Keratinocyte (primary cell): ENCODE measurements around the gene INSIG1. TPM values are rescaled to one million over a fixed set of nuclear protein-coding genes. Genes with fewer than 3 reads are reported as not detected.

ENCODE experiments used
- DNase-seq: peaks from one replicate; pipeline ENCODE4 v3.0.0-alpha.2; 2011; ENCODE audit warnings: low read depth, missing footprints, low spot score
- FAIRE-seq: peaks from 2 replicates; lab custom pipeline; 2011; peaks lifted over from hg19 to GRCh38; lab: Jason Lieb, UNC
- H2AFZ ChIP-seq: 2 replicates; pipeline ENCODE4 v1.6.0; 2012; ENCODE audit warnings: low read length, control low read depth, inconsistent platforms; ENCODE audit not compliant: control insufficient read depth
- H3K27ac ChIP-seq: 2 replicates; pipeline ENCODE4 v1.5.1; 2011; ENCODE audit warnings: low read length; ENCODE audit not compliant: control insufficient read depth, insufficient read depth
- H3K27me3 ChIP-seq: 3 replicates; pipeline ENCODE4 v1.6.0; 2011; ENCODE audit warnings: low read length; ENCODE audit not compliant: control insufficient read depth, insufficient read depth; ENCODE audit errors: extremely low read depth
- H3K36me3 ChIP-seq, 2 experiments: 2 replicates in 1 of 2; 3 replicates in 1 of 2; pipeline ENCODE4 v1.5.1; 2011; ENCODE audit warnings: low read length in 2 of 2, mild to moderate bottlenecking in 1 of 2; ENCODE audit not compliant: control insufficient read depth in 2 of 2, insufficient read depth in 2 of 2; ENCODE audit errors: extremely low read depth in 1 of 2
- H3K4me1 ChIP-seq: 3 replicates; pipeline ENCODE4 v1.5.1; 2011; ENCODE audit warnings: low read length; ENCODE audit not compliant: control insufficient read depth, insufficient read depth; ENCODE audit errors: extremely low read depth
- H3K4me2 ChIP-seq: 3 replicates; pipeline ENCODE4 v1.6.0; 2011; ENCODE audit warnings: low read depth, low read length; ENCODE audit not compliant: control insufficient read depth, insufficient read depth; ENCODE audit errors: extremely low read depth
- H3K4me3 ChIP-seq, 3 experiments: fragments of 200-600 bp in 1 of 3; sonication (generic) in 1 of 3; 2 replicates in 2 of 3; 3 replicates in 1 of 3; pipeline ENCODE4 v1.5.1; 2011 to 2016; ENCODE audit warnings: low read length in 3 of 3, mild to moderate bottlenecking in 3 of 3, control low read depth in 2 of 3, inconsistent platforms in 1 of 3, low read depth in 1 of 3, mixed read lengths in 1 of 3, mixed run types in 1 of 3, moderate library complexity in 1 of 3; ENCODE audit not compliant: control insufficient read depth in 2 of 3, insufficient read depth in 2 of 3; ENCODE audit errors: extremely low read depth in 1 of 3
- H3K79me2 ChIP-seq: 2 replicates; pipeline ENCODE4 v1.6.0; 2012; ENCODE audit warnings: low read length; ENCODE audit not compliant: control insufficient read depth, insufficient read depth
- H3K9ac ChIP-seq: 3 replicates; pipeline ENCODE4 v1.6.0; 2011; ENCODE audit warnings: low read length; ENCODE audit not compliant: control insufficient read depth, insufficient read depth; ENCODE audit errors: extremely low read depth
- H3K9me1 ChIP-seq: 3 replicates; pipeline ENCODE4 v1.6.0; 2011; ENCODE audit warnings: low read length; ENCODE audit not compliant: control insufficient read depth, insufficient read depth; ENCODE audit errors: extremely low read depth
- H3K9me3 ChIP-seq: 2 replicates; pipeline ENCODE4 v1.5.1; 2012; ENCODE audit warnings: low read depth, low read length; ENCODE audit not compliant: control insufficient read depth
- H4K20me1 ChIP-seq: 3 replicates; pipeline ENCODE4 v1.6.0; 2011; ENCODE audit warnings: low read length; ENCODE audit not compliant: control insufficient read depth, insufficient read depth; ENCODE audit errors: extremely low read depth
- EZH2 ChIP-seq: IDR thresholded peaks from one replicate; pipeline ENCODE4 v1.6.1; 2012; ENCODE audit warnings: inconsistent platforms, mild to moderate bottlenecking, low read length, moderate library complexity
- dilution Hi-C: fragments of 300-500 bp; cut with MboI; formaldehyde crosslinking; loops from one replicate; pipeline ENCODE4 v1.7.0; 2020; ENCODE audit warnings: low sequenced_read_pairs; ENCODE audit not compliant: extremely low pct_ligation_motif_present
- polyA plus RNA-seq, 5 experiments: library from polyadenylated mRNA; depleted of rRNA in 3 of 5; stranded (reverse) in 3 of 5; stranded (forward) in 1 of 5; unstranded in 1 of 5; fragments of >200 nt; gene quantifications; 1 replicate in 1 of 5; 2 replicates in 3 of 5; 3 replicates in 1 of 5; pipeline versions ENCODE4 v1.2.1 to v1.2.3, GENCODE V29; 2011 to 2012; ENCODE audit warnings: missing spikeins in 2 of 5, low read depth in 1 of 5, low replicate concordance in 1 of 5
- TF ChIP-seq, protein P1 (sequence below), 3 experiments: IDR thresholded peaks in 1 of 3; conservative IDR thresholded peaks in 1 of 3; optimal IDR thresholded peaks in 1 of 3; 2 replicates in 2 of 3; 3 replicates in 1 of 3; pipeline versions ENCODE3 to v1.5.1; 2011; ENCODE audit warnings: low read length in 3 of 3, mild to moderate bottlenecking in 3 of 3, moderate library complexity in 2 of 3, control low read depth in 1 of 3, inconsistent platforms in 1 of 3; ENCODE audit not compliant: insufficient read depth in 2 of 3; ENCODE audit errors: extremely low read depth in 1 of 3

INSIG1 gene
- polyA plus RNA-seq, 1 donor (not counting 4 experiments of a cell fraction or from before 2014, with no cell fraction given) = 104 TPM

DNA sequence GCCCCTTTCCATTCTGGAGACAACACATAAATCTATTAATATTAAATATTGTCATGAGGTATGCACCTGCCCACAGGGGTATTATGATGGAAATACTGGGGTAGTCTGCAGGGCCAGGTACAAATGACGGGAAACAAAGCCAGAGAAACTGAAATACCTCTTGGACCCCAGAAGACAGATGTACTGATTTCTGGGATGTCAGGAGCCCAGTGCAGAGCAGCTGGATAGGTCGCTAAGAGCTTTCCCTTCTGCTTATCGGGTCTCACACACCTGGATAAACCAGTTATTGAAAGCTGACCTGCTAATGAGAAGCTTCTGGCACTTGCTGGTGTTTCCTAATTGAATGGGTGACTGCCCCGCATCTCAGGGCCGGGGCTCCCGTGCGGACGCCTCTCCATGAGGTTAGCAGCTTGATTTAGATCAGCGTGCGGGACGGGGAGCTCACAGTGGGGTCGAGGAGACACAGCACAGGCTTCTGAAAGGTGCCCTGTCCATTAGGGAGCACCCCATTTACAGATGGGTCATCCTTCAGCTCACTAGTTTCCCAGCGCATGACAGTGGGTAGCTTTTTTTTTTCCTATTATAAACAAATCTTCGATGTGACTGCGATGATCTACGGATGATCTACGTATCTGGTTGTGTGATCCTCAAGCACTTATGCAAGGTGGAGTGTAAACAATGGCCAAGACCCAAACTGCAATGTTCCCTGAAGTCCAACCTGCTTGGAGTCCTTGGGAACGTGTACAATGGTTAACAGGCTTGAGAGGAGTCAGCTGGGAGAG lies 1.5 kb upstream of the INSIG1 start:
- Histone ChIP-seq H3K4me1 (peaks cover 23% of the 10 kb centered on the region), H3K79me2 (peaks cover 31% of the 10 kb centered on the region), H3K9ac (peak overlapping the region; percentile 80), H3K4me2 (peak overlapping the region; percentile 79), H3K36me3 (peaks cover 7 to 11% of the 10 kb centered on the region in 2 experiments), H3K9me1 (peaks cover 3% of the 10 kb centered on the region), H3K27ac (peak overlapping the region; percentile 79), H3K9me3 (no peaks in the 10 kb centered on the region), H2AFZ (no peak overlapping the region), H3K4me3 (peak overlapping the region in 1 of 3 experiments; percentile 66), H4K20me1 (peaks cover 20% of the 10 kb centered on the region), H3K27me3 (no peaks in the 10 kb centered on the region)
- dilution Hi-C loops = no loop called here
- FAIRE-seq (no peak), DNase-seq (no peak)
- TF ChIP-seq EZH2 = no peak
- TF ChIP-seq, protein P1, sequence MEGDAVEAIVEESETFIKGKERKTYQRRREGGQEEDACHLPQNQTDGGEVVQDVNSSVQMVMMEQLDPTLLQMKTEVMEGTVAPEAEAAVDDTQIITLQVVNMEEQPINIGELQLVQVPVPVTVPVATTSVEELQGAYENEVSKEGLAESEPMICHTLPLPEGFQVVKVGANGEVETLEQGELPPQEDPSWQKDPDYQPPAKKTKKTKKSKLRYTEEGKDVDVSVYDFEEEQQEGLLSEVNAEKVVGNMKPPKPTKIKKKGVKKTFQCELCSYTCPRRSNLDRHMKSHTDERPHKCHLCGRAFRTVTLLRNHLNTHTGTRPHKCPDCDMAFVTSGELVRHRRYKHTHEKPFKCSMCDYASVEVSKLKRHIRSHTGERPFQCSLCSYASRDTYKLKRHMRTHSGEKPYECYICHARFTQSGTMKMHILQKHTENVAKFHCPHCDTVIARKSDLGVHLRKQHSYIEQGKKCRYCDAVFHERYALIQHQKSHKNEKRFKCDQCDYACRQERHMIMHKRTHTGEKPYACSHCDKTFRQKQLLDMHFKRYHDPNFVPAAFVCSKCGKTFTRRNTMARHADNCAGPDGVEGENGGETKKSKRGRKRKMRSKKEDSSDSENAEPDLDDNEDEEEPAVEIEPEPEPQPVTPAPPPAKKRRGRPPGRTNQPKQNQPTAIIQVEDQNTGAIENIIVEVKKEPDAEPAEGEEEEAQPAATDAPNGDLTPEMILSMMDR (optimal IDR thresholded peaks at IDR 0.05 in 1 of 3, IDR thresholded peaks at IDR 0.05 in 1 of 3, conservative IDR thresholded peaks at IDR 0.05 in 1 of 3; ENCODE audit: extremely low read depth in 1 of 3, insufficient read depth in 2 of 3, low read length in 3 of 3) = no peak

DNA sequence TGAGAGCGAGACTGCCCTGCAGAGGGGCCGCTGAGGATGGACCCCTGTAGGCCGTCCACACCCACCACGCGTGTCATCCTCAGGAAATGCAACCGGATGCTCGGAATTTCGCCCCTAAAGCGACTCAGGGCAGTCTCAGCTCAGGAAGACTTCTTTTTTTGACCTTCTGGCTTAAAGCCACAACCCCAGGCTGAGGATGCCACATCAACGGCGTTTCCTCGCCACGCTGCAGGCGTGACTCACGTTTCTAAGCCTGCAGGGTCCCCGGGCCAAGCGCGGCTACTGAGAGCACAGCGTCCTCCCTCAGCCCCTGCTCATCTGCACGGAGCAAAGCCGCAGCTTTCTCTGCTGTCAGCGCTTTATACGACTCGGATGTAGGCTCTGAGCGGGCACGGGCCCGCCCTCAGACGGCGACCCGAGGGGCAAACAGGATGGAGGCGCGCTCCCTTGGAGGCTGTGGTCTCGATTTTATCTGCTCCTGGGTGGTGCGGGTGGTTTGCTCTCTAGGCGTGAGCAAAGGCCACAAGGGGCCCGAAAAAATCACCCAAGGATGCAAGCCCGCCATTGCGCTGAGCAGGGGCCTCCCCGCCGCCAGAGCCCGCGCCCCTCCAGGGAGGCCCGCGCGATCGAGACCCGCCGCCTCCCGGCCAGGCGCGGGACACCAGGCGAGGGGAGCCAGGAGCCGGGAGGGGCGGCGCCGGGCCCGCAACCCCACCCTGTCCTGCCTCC lies 726 bp upstream of the INSIG1 start:
- H2AFZ ChIP-seq = peak overlapping the region; percentile 65

More for the DNA sequence above, 726 bp upstream of the INSIG1 start:
- Histone ChIP-seq H3K4me3 (peak overlapping the region; percentile 42 to 66 (median 66)), H3K36me3 (peaks cover 9 to 14% of the 10 kb centered on the region in 2 experiments), H4K20me1 (peaks cover 23% of the 10 kb centered on the region), H3K9me3 (no peaks in the 10 kb centered on the region), H3K9me1 (peaks cover 3% of the 10 kb centered on the region), H3K27me3 (no peaks in the 10 kb centered on the region), H3K9ac (peak overlapping the region; percentile 80), H3K79me2 (peaks cover 35% of the 10 kb centered on the region), H3K4me1 (peaks cover 27% of the 10 kb centered on the region), H3K4me2 (peak overlapping the region; percentile 79), H3K27ac (peak overlapping the region; percentile 79)
- no peak for DNase-seq
- FAIRE-seq = peak; percentile 41
- no peak for TF ChIP-seq EZH2
- TF ChIP-seq, protein P1 (optimal IDR thresholded peaks at IDR 0.05 in 1 of 3, IDR thresholded peaks at IDR 0.05 in 1 of 3, conservative IDR thresholded peaks at IDR 0.05 in 1 of 3; ENCODE audit: extremely low read depth in 1 of 3, insufficient read depth in 2 of 3, low read length in 3 of 3) = peak in 1 of 3 experiments; percentile 43
- dilution Hi-C loops = no loop called here
